GM12872 (cell line): ENCODE results near the gene TMEM97.

Experiments
- CTCF ChIP-seq: IDR thresholded peaks from 3 replicates; pipeline ENCODE4 v1.5.1; 2011; ENCODE audit warnings: low read depth, mild to moderate bottlenecking, low read length, moderate library complexity; ENCODE audit not compliant: insufficient read depth

TMEM97 gene

DNA sequence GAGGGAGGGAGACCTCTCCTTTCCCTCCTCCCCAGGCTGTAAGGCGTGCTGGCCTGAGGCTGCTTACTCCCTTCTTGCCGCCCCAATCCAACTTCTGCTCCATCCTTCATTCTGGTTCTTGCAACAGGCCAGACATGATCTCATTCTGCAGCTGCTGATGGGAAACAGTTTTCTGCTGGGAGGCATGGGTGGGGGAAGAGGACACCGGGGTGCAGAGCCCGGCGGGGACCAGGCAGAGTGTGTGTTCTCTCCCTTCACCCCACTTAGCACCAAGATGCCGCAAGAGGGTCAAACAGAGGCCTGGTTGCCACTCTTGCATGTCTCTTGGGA is 53.9 kb downstream of the TMEM97 start:
- TF ChIP-seq CTCF = no peak
